Right lobe of liver (tissue), 6 donors: ENCODE results near the gene TPM3. TPM values are rescaled to one million over a fixed set of nuclear protein-coding genes. Genes with fewer than 3 reads are reported as not detected.
A peak's percentile ranks its signal among the peaks of the same experiment; 100 is the strongest.

ENCODE experiments used
- ATAC-seq, 4 donors: fragments of 200-7000 bp; cut with Tn5 transposase; one replicate each; pipeline ENCODE4 v1.9.1; 2020; ENCODE audit warnings: mild to moderate bottlenecking in 4 of 4, moderate library complexity in 4 of 4
- DNase-seq, 3 donors: peaks; one replicate each; pipeline ENCODE4 v3.0.0-alpha.2; 2020
- H3K27ac ChIP-seq, 3 donors: fragments of 200-600 bp; one replicate each; pipeline ENCODE4 v1.8.0; 2022
- H3K27me3 ChIP-seq, 2 donors: fragments of 200-600 bp; one replicate each; pipeline ENCODE4 v1.8.0; 2022
- H3K36me3 ChIP-seq, 4 donors: fragments of 200-600 bp; sonication (generic) in 1 of 4; one replicate each; pipeline versions ENCODE4 v1.5.1 to v1.8.0; 2017 to 2022; ENCODE audit warnings: control low read depth in 1 of 4
- H3K4me1 ChIP-seq, 4 donors: fragments of 200-600 bp; sonication (generic) in 1 of 4; one replicate each; pipeline versions ENCODE4 v1.5.1 to v1.8.0; 2017 to 2022; ENCODE audit warnings: control low read depth in 1 of 4
- H3K4me3 ChIP-seq, 3 donors: fragments of 200-600 bp; one replicate each; pipeline ENCODE4 v1.8.0; 2022
- H3K9me3 ChIP-seq, 4 donors: fragments of 200-600 bp; sonication (generic) in 1 of 4; one replicate each; pipeline versions ENCODE4 v1.5.1 to v1.8.0; 2017 to 2022; ENCODE audit warnings: control low read depth in 1 of 4
- POLR2A ChIP-seq: fragments of 450-650 bp; IDR thresholded peaks from one replicate; pipeline ENCODE4 v1.6.1; 2017; ENCODE audit warnings: antibody characterized with exemption, mild to moderate bottlenecking
- WGBS: methylation state at CpG from one replicate; pipeline ENCODE4 v1.1.6; 2018; ENCODE audit warnings: low coverage, low lambda C conversion rate; ENCODE audit not compliant: insufficient coverage; ENCODE audit errors: missing lambda C conversion rate; 5-methylcytosine and 5-hydroxymethylcytosine counted together
- intact Hi-C, 2 donors: fragments of 100-400 bp; cut with DNase I; formaldehyde crosslinking; loops; one replicate each; pipeline versions ENCODE4 v1.11.2 to v1.14.1; 2022
- microRNA counts: library from miRNA; unstranded; fragments of <30 nt; microRNA quantifications from one replicate; lab custom pipeline; 2016
- microRNA-seq, 2 donors: library from miRNA; unstranded; fragments of <30 nt; microRNA quantifications; one replicate each; pipeline ENCODE4, GENCODE V29; 2019 to 2020
- small RNA-seq, 2 experiments: library from RNA; depleted of rRNA; stranded (forward); fragments of <200 nt; gene quantifications; one replicate each; pipeline ENCODE3, GENCODE V24; 2016
- total RNA-seq, 6 experiments: library from RNA; depleted of rRNA in 2 of 6; stranded (reverse); fragments of >200 nt in 2 of 6; fragmentation: NEBNext Ultra II Directional in 3 of 6; extraction: Animal tissue kit (Norgen Biotek cat#: 25700) in 3 of 6; gene quantifications; one replicate each; pipeline versions ENCODE4 v1.1.0 to v1.2.4, GENCODE V29; 2016 to 2023
- TF ChIP-seq, protein P1 (sequence below), 4 donors: fragments of 200-600 bp in 3 of 4; fragments of 450-650 bp in 1 of 4; IDR thresholded peaks; one replicate each; pipeline versions ENCODE4 v1.5.1 to v1.8.0; 2016 to 2022; ENCODE audit warnings: antibody characterized with exemption in 4 of 4, mild to moderate bottlenecking in 2 of 4
- donor health status: DM: no; HTN: yes; CAD: no.
- donor health status: DM: no; HTN: no; CAD: no.
- donor health status: DM: no; HTN: no; CAD: no.
- donor health status: DM: no; HTN: yes; CAD: no.
- donor health status: DM: no; HTN: yes; CAD: no.

TPM3 gene
- total RNA-seq, 6 experiments from 2014 or later: 76.3 to 189 (median 120) TPM

DNA sequence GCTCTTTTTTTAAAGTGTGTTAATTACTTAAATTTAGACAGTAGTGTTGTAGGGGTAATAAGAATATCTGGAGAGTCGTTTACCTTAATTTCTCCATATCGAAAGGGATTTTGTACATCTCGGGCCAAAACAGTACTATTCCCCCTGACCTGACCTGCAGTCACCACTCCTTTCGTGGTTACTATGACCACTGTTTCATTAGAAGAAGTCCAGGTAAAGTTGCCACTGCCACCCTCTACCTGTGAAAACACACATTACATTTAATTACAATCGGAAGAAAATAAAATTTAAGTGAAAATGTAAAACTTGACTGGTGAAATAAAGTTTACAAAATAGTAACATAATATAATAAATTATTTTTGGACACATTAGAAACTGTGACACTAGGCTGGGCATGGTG lies 74.3 kb downstream of the TPM3 start:
- Histone ChIP-seq H3K4me3 (no peak overlapping the region), H3K27ac (no peak overlapping the region), H3K27me3 (no peaks in the 10 kb centered on the region), H3K4me1 (no peaks in the 10 kb centered on the region), H3K36me3 (no peaks in the 10 kb centered on the region), H3K9me3 (no peaks in the 10 kb centered on the region)
- intact Hi-C loops: no loop called here
- ATAC-seq: no peak
- TF ChIP-seq, protein P1, sequence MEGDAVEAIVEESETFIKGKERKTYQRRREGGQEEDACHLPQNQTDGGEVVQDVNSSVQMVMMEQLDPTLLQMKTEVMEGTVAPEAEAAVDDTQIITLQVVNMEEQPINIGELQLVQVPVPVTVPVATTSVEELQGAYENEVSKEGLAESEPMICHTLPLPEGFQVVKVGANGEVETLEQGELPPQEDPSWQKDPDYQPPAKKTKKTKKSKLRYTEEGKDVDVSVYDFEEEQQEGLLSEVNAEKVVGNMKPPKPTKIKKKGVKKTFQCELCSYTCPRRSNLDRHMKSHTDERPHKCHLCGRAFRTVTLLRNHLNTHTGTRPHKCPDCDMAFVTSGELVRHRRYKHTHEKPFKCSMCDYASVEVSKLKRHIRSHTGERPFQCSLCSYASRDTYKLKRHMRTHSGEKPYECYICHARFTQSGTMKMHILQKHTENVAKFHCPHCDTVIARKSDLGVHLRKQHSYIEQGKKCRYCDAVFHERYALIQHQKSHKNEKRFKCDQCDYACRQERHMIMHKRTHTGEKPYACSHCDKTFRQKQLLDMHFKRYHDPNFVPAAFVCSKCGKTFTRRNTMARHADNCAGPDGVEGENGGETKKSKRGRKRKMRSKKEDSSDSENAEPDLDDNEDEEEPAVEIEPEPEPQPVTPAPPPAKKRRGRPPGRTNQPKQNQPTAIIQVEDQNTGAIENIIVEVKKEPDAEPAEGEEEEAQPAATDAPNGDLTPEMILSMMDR (IDR thresholded peaks at IDR 0.05): peak in 1 of 4 donors; percentile 6
- no peak for TF ChIP-seq POLR2A
- DNase-seq: no peak
- WGBS: 63% methylated on average over 5 of the region's 5 CpGs

DNA sequence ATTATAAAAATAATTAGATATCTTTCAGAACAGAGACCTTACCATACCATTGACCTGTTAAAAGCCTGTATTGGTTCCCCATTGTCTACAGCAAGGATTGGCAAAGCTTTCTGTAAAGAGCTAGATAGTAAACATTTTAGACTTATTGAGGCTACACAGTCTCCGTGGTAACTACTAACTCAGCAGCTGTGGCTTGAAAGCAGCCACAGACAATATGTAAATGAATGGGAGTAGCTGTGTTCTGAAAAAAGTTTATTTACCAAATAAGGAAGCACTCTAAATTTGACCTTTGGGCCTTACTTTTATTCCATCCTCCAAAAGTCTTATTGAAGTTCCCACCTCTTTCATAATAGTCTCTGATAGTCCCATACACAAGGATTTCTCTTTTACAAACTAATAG lies 76.7 kb downstream of the TPM3 start:
- Histone ChIP-seq H3K4me1 (no peaks in the 10 kb centered on the region), H3K4me3 (no peak overlapping the region), H3K27ac (no peak overlapping the region), H3K9me3 (no peaks in the 10 kb centered on the region), H3K36me3 (no peaks in the 10 kb centered on the region), H3K27me3 (no peaks in the 10 kb centered on the region)
- TF ChIP-seq, protein P1 (IDR thresholded peaks at IDR 0.05): no peak
- TF ChIP-seq POLR2A: no peak
- no peak for DNase-seq
- WGBS: 17% methylated on average over 1 of the region's 1 CpG
- peak; percentile 44 to 79 (median 62) for ATAC-seq
- intact Hi-C loops: no loop called here

MicroRNAs encoded within 50 kb of the gene (microRNA counts, 767-probe panel; counts per million panel counts)
- microRNA hsa-miR-190b (lab: Ali Mortazavi, UCI): 237 counts per million

Small RNA genes within 50 kb of the gene (microRNA-seq; reads per million reads assigned to microRNA genes)
- gene MIR190B: 11.0 to 15.6 reads per million in 2 donors

Small RNA genes within 50 kb of the gene (small RNA-seq; reads per million reads assigned to genes)
- 1.0 to 1.5 reads per million in 2 experiments for gene MIR190B

Other genes with a start within 250 kb of the TPM3 start
- gene DENND4B, start 245.4 kb downstream of the TPM3 start, total RNA-seq: 10 to 100 TPM; 13.0 to 27.5 (median 20.2) TPM
- gene CRTC2, start 233.5 kb downstream of the TPM3 start, total RNA-seq: 10 to 100 TPM in 4 of 6 experiments, 1 to 10 TPM in 2; 4.8 to 19.5 (median 18.3) TPM
- gene SLC39A1, start 228.6 kb downstream of the TPM3 start, total RNA-seq: 10 to 100 TPM; 33.0 to 63.6 (median 47.7) TPM
- gene CREB3L4, start 224.2 kb downstream of the TPM3 start, total RNA-seq: 10 to 100 TPM in 1 of 6 experiments, 1 to 10 TPM in 5; 4.9 to 11.1 (median 8.2) TPM
- gene JTB, start 214.4 kb downstream of the TPM3 start, total RNA-seq: 100 to 1,000 TPM in 2 of 6 experiments, 10 to 100 TPM in 4; 55.8 to 169 (median 90.9) TPM
- 10 to 100 TPM; 11.9 to 52.2 (median 47.9) TPM for gene RAB13, start 205.8 kb downstream of the TPM3 start, total RNA-seq
- gene RPS27, start 201.3 kb downstream of the TPM3 start, total RNA-seq: 100 to 1,000 TPM; 305 to 500 (median 428) TPM
- under 1 TPM in 1 of 6 experiments, not detected in 5; 0.14 TPM for gene NUP210L, start 37.0 kb downstream of the TPM3 start, total RNA-seq
- not detected for gene CFAP141, start 14.2 kb upstream of the TPM3 start, total RNA-seq
- gene UBAP2L, start 28.9 kb upstream of the TPM3 start, total RNA-seq: 10 to 100 TPM; 26.8 to 57.2 (median 40.4) TPM
- 10 to 100 TPM; 40.2 to 82.0 (median 44.9) TPM for gene HAX1, start 80.5 kb upstream of the TPM3 start, total RNA-seq
- not detected for gene AQP10, start 129.0 kb upstream of the TPM3 start, total RNA-seq
- gene ATP8B2, start 133.4 kb upstream of the TPM3 start, total RNA-seq: 1 to 10 TPM; 1.9 to 8.2 (median 3.2) TPM
- gene IL6R, start 213.2 kb upstream of the TPM3 start, total RNA-seq: 100 to 1,000 TPM in 2 of 6 experiments, 10 to 100 TPM in 4; 32.2 to 145 (median 68.2) TPM